Mesendoderm (in vitro differentiated cells): ENCODE measurements around the gene MISP.

Experiments
- DNase-seq: peaks from one replicate; pipeline ENCODE4 v3.0.0; 2013
- H2AK5ac ChIP-seq: 2 replicates; pipeline ENCODE4 v1.6.1; 2013; ENCODE audit warnings: low read length, inconsistent platforms
- H2BK120ac ChIP-seq: 2 replicates; pipeline ENCODE4 v1.6.1; 2013; ENCODE audit warnings: low read depth, mild to moderate bottlenecking, low read length, moderate library complexity, mixed read lengths
- H2BK15ac ChIP-seq: replicated peaks from 2 replicates; pipeline ENCODE4 v1.6.1; 2013; ENCODE audit warnings: low read depth, mild to moderate bottlenecking, moderate library complexity
- H2BK5ac ChIP-seq: 2 replicates; pipeline ENCODE4 v1.6.1; 2013; ENCODE audit warnings: low read length, inconsistent platforms
- H3K18ac ChIP-seq: 2 replicates; pipeline ENCODE4 v1.6.1; 2013; ENCODE audit warnings: mild to moderate bottlenecking, low read length, mixed read lengths
- H3K23ac ChIP-seq: one replicate; pipeline ENCODE4 v1.6.1; 2013; ENCODE audit warnings: low read length
- H3K27ac ChIP-seq: 2 replicates; pipeline ENCODE4 v1.5.1; 2013; ENCODE audit warnings: low read depth, mild to moderate bottlenecking, inconsistent platforms, low read length, moderate library complexity
- H3K27me3 ChIP-seq: 2 replicates; pipeline ENCODE4 v1.6.1; 2013; ENCODE audit warnings: low read length, control low read depth, mild to moderate bottlenecking, inconsistent platforms; ENCODE audit not compliant: insufficient read depth, poor library complexity
- H3K36me3 ChIP-seq: 2 replicates; pipeline ENCODE4 v1.6.1; 2013; ENCODE audit warnings: low read length, inconsistent platforms; ENCODE audit not compliant: control insufficient read depth, insufficient read depth
- H3K4ac ChIP-seq: one replicate; pipeline ENCODE4 v1.6.1; 2013; ENCODE audit warnings: low read depth, mild to moderate bottlenecking, low read length, moderate library complexity
- H3K4me1 ChIP-seq: 2 replicates; pipeline ENCODE4 v1.6.1; 2013; ENCODE audit warnings: low read depth, low read length, inconsistent platforms; ENCODE audit not compliant: control insufficient read depth
- H3K4me2 ChIP-seq: 2 replicates; pipeline ENCODE4 v1.6.1; 2013; ENCODE audit warnings: low read length
- H3K4me3 ChIP-seq: 2 replicates; pipeline ENCODE4 v1.5.1; 2013; ENCODE audit warnings: mild to moderate bottlenecking, low read length
- H3K56ac ChIP-seq: one replicate; pipeline ENCODE4 v1.6.1; 2013; ENCODE audit warnings: low read length
- H3K79me1 ChIP-seq: 2 replicates; pipeline ENCODE4 v1.6.1; 2013; ENCODE audit warnings: low read length, inconsistent platforms
- H3K79me2 ChIP-seq: 2 replicates; pipeline ENCODE4 v1.6.1; 2013; ENCODE audit warnings: mild to moderate bottlenecking, low read length; ENCODE audit not compliant: control insufficient read depth, insufficient read depth
- H3K9ac ChIP-seq: 2 replicates; pipeline ENCODE4 v1.6.1; 2013; ENCODE audit warnings: low read length, inconsistent platforms
- H4K5ac ChIP-seq: one replicate; pipeline ENCODE4 v1.6.1; 2013; ENCODE audit warnings: low read length
- H4K8ac ChIP-seq: one replicate; pipeline ENCODE4 v1.6.1; 2013; ENCODE audit warnings: low read depth, mild to moderate bottlenecking, control low read depth, low read length, moderate library complexity
- WGBS: extraction: QIAGEN DNeasy Blood & Tissue Kit; methylation state at CpG from one replicate; pipeline ENCODE4 v1.1.7; 2013; ENCODE audit warnings: low lambda C conversion rate, missing lambda C conversion rate; ENCODE audit not compliant: insufficient coverage; ENCODE audit errors: extremely low coverage; 5-methylcytosine and 5-hydroxymethylcytosine counted together

The MISP gene

DNA sequence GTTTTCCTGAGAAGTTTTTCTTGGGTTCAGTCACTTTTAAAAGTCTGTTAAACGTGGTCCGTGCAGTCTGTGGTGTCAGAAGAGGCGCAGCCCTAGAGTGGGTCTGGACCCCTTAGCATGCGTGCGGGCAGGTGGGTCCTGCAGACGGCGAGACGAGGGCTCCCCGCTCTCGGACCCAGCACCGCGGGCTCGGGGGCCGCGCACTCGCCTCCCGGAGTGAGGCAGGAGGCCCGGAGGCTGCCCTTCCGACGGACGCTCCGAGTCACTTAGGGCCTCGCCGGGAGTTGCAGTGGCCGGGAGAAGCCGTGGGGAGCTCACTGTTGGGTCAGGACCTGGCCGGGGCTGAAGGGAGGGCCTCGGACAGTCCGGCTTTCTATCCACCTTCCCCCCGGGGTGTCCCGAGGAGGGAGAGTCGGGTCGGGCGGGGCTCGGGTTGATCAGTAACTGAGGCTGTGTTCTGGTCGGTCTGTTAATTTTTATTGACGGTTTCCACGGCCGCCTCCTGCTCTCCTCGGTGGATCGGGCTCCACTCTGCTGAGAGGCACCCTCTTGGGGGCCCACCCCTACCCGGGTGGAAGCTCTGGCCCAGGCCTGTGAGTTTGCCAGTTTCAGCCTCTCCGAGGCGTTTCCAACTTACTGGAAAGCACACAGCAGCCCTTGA, 47.6 kb downstream of the MISP start:
- Histone ChIP-seq H3K4ac (peak overlapping the region; percentile 93), H2BK15ac (no peak overlapping the region), H3K4me1 (peaks cover 3% of the 10 kb centered on the region), H3K4me3 (peak overlapping the region; percentile 100), H3K27me3 (no peaks in the 10 kb centered on the region), H3K79me1 (no peaks in the 10 kb centered on the region), H3K4me2 (peak overlapping the region; percentile 73), H3K23ac (peak overlapping the region; percentile 98), H3K36me3 (peaks cover 3% of the 10 kb centered on the region), H2BK120ac (peak overlapping the region; percentile 51), H3K9ac (peak overlapping the region; percentile 99), H4K8ac (no peak overlapping the region), H2AK5ac (no peak overlapping the region), H4K5ac (no peak overlapping the region), H2BK5ac (peak overlapping the region; percentile 59), H3K56ac (peak overlapping the region; percentile 98), H3K18ac (peak overlapping the region; percentile 99), H3K79me2 (peaks cover 57% of the 10 kb centered on the region), H3K27ac (peak overlapping the region; percentile 98)
- WGBS, result no CpG with 5 or more reads among the region's 44 CpGs
- no peak for DNase-seq

DNA sequence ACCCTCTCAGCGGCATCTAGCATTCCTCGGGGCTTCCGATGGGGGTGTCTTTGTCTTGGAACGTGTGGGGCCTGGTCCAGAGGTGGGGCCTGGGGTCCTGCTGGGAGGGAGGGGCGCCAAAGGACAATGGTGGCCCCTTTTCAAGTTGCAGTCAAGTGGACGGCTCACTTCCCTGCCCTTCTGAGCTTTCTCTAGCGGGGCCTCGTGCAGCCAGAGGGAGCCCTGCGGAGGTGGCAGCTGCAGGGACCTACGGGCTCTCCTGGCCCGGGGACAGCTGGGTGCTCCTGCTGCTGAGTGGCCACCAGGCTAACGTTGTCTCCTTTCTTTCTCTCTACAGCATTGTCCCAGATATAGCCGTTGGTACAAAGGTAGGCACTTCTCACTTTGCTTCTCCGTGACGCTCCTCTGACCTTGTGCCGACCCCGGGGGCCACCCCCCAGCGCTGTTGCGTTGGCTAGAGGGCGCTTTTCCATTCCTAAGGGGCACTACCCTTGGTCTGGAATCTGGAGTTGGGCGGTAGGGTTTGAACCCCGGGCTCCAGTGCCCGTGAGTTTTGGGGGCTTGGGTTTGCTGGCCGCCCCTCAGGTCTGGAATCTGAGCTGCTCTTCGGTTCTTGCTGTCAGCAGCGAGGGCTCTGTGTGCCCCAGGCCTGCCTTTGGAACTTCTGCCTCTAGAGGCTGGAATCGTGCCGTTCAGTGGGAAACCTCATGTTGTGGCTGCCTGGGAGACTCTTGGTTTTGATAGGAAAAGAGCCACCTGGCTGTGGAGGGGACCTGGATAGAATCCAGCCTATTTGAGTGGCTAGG, 48.4 kb downstream of the MISP start:
- H3K27ac ChIP-seq, result peak overlapping the region; percentile 98
- peak; percentile 78 for DNase-seq
- H2BK5ac ChIP-seq, result no peak overlapping the region
- H3K36me3 ChIP-seq, result peaks cover 10% of the 10 kb centered on the region
- peak overlapping the region; percentile 98 for H3K56ac ChIP-seq
- H3K27me3 ChIP-seq, result no peaks in the 10 kb centered on the region
- peaks cover 64% of the 10 kb centered on the region for H3K79me2 ChIP-seq
- no CpG with 5 or more reads among the region's 28 CpGs for WGBS
- peak overlapping the region; percentile 97 for H3K23ac ChIP-seq
- no peak overlapping the region for H3K18ac ChIP-seq
- no peak overlapping the region for H4K5ac ChIP-seq
- H4K8ac ChIP-seq, result no peak overlapping the region
- no peak overlapping the region for H2BK15ac ChIP-seq
- H3K4me3 ChIP-seq, result peak overlapping the region; percentile 100
- H3K79me1 ChIP-seq, result peaks cover 2% of the 10 kb centered on the region
- peaks cover 3% of the 10 kb centered on the region for H3K4me1 ChIP-seq
- H2AK5ac ChIP-seq, result no peak overlapping the region
- peak overlapping the region; percentile 73 for H3K4me2 ChIP-seq
- no peak overlapping the region for H3K4ac ChIP-seq
- no peak overlapping the region for H2BK120ac ChIP-seq
- peak overlapping the region; percentile 99 for H3K9ac ChIP-seq

DNA sequence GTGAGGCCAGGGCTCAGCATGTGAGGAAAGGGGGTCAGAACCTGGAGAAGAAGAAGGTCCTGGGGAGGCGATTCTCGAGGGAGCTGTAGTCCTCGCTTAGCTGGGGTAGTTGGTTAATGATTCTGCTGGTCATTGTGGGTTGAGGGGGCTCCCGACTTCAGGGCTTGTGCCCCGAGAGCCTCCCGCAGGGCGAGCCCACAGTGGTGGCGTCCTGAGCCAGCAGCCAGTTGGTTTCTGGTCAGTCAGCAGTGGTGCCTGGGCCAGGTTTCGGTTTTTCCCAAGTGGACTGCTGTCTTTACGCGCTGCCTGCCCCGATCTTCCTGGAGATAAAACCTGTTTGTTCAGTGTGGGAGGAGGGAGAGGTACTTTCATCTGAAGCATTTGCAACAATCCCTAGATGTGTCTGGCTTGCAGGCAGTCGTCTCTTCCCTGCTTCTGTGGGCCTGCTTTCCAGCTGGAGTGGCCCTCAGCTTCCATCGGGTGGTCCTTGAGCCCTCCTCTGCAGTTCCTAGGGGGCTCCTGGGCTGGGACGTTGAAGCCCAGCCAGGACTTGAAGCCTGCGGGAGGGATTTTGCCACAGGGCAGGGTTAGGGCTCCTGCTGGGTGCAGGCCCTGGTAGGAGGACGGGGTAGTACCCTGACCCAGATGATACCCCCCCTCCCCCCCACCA, 49.6 kb downstream of the MISP start:
- Histone ChIP-seq H3K18ac (no peak overlapping the region), H3K79me2 (peaks cover 76% of the 10 kb centered on the region), H2AK5ac (no peak overlapping the region), H2BK5ac (no peak overlapping the region), H3K4me2 (peak overlapping the region; percentile 11), H3K36me3 (peaks cover 18% of the 10 kb centered on the region), H4K5ac (no peak overlapping the region), H2BK120ac (no peak overlapping the region), H4K8ac (no peak overlapping the region), H3K79me1 (peaks cover 2% of the 10 kb centered on the region), H3K27me3 (no peaks in the 10 kb centered on the region), H3K4me1 (peaks cover 3% of the 10 kb centered on the region), H3K27ac (no peak overlapping the region), H3K4ac (no peak overlapping the region), H3K4me3 (no peak overlapping the region), H3K23ac (no peak overlapping the region), H2BK15ac (no peak overlapping the region), H3K9ac (peak overlapping the region; percentile 62), H3K56ac (peak overlapping the region; percentile 54)
- WGBS, result no CpG with 5 or more reads among the region's 17 CpGs
- no peak for DNase-seq

DNA sequence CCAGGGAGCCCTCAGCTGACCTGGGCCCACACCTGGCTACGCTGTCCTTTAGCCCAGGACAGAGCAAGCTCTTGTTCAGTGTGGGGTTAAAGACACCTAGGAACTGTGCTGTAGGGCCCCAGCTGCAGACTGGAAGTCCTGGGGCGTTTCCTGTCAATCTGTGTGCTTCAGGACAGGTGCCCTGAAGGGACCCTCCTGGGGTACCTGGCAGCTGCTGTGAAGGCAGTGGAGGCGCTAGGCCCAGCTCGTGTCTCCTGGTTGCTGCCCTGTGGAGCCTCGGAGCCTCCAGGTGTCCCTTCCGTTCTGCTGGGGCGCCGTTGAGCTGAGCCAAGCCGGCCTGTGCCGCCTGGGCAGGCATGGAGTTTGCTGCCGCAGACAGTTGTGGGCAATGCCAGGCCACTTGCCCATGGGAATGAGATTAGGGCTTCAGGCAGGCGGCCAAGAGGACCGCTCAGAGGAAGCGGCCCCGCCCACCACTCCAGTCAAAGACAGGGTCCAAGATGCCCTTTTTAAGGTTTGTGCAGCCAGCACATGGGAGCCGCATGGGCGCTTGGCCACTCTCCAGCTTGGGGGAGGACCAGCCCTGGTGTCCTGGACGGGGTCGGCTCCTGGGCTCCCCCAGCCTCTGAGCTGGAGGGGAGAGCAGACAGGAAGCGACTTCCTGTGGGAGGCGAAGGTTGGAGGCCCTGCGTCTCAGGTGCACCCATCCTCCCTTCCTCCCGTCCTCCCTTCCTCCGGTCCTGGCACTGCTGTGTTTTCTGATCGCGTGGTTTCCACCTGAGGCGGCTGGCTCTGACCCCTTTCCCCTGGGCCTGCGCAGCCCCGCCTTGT, 50.3 kb downstream of the MISP start:
- Histone ChIP-seq H2BK15ac (no peak overlapping the region), H2AK5ac (no peak overlapping the region), H3K23ac (no peak overlapping the region), H3K27me3 (no peaks in the 10 kb centered on the region), H3K79me2 (peaks cover 82% of the 10 kb centered on the region), H3K56ac (peak overlapping the region; percentile 44), H3K9ac (peak overlapping the region; percentile 29), H3K4me1 (peaks cover 3% of the 10 kb centered on the region), H3K27ac (no peak overlapping the region), H4K8ac (no peak overlapping the region), H4K5ac (no peak overlapping the region), H3K4me2 (no peak overlapping the region), H2BK5ac (no peak overlapping the region), H3K18ac (no peak overlapping the region), H2BK120ac (no peak overlapping the region), H3K36me3 (peaks cover 22% of the 10 kb centered on the region), H3K4ac (no peak overlapping the region), H3K4me3 (no peak overlapping the region), H3K79me1 (peaks cover 2% of the 10 kb centered on the region)
- DNase-seq, result no peak
- WGBS, result no CpG with 5 or more reads among the region's 29 CpGs

DNA sequence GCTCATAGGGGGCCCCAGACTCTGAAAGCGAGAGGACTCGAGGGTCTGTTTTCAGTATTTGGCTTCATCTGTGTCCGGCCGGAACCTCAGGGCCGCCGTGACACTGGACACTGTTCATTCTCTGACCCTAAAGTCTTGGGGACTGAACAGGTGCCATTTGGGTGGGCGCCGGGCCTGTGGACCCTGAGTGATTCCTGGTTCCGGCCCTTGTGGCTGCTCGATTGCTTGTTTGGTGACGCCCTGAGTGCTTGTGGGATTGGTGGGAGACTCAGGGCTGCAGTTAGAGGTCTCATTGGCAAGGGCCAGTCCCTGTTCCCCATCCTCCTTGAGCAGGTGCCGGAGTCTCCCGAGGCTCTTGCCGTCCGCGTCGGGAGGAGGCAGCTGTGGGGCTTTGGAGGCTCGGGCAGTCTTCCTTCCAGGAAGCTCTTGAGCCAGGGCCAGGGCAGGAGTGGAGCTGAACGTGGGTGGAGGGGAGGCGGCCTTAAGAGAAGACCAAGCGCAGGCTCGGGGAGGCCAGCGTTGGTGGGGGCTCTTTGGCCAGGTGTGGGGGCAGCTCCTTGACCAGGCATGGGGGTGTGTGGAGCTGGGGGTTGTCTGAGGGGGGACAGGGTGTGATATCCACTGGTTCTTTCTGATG, 51.1 kb downstream of the MISP start:
- Histone ChIP-seq H3K4ac (no peak overlapping the region), H4K8ac (no peak overlapping the region), H4K5ac (no peak overlapping the region), H3K18ac (no peak overlapping the region), H3K79me2 (peaks cover 88% of the 10 kb centered on the region), H3K4me3 (no peak overlapping the region), H2BK15ac (no peak overlapping the region), H3K56ac (peak overlapping the region; percentile 70), H3K27ac (no peak overlapping the region), H3K4me2 (no peak overlapping the region), H3K36me3 (peaks cover 30% of the 10 kb centered on the region), H3K4me1 (peaks cover 3% of the 10 kb centered on the region), H2BK120ac (no peak overlapping the region), H3K27me3 (no peaks in the 10 kb centered on the region), H3K23ac (no peak overlapping the region), H2AK5ac (no peak overlapping the region), H2BK5ac (no peak overlapping the region), H3K79me1 (peaks cover 7% of the 10 kb centered on the region), H3K9ac (peak overlapping the region; percentile 27)
- no peak for DNase-seq
- no CpG with 5 or more reads among the region's 23 CpGs for WGBS
